ENCODE results near the gene CRACR2B. TPM values are rescaled to one million over a fixed set of nuclear protein-coding genes. Genes with fewer than 3 reads are reported as not detected.

CRACR2B gene
- 1 to 10 TPM; 6.5 to 7.4 TPM for total RNA-seq
- 4.9 TPM for polyA plus RNA-seq (ENCODE audit: insufficient read depth, low read depth, low replicate concordance)
- long read RNA-seq, donor 1: 0 reads
- long read RNA-seq, donor 2, partial matches to known transcripts: 0 of 1 reads
- long read RNA-seq, donor 2, other reads (novel, unspliced or antisense): 0 of 1 reads

- intact Hi-C loops (cut with DNase I; ENCODE audit: low total_unique reads): no loop called here
- peak within 1 kb of the TSS in 1 of 2 donors; percentile 56 for H3K27ac ChIP-seq
- H3K36me3 ChIP-seq (ENCODE audit: low read depth, missing control alignments): no peaks in the 10 kb centered on the region
- DNase-seq: no peak
- no peaks in the 10 kb centered on the region for H3K9me3 ChIP-seq
- no peaks in the 10 kb centered on the region for H3K27me3 ChIP-seq
- TF ChIP-seq POLR2A (IDR thresholded peaks at IDR 0.05) (no peak), CTCF (IDR thresholded peaks at IDR 0.05) (no peak)
- no peak within 1 kb of the TSS for H3K4me3 ChIP-seq
- H3K4me1 ChIP-seq: peaks cover 31% of the 10 kb centered on the region
- 68 to 77% methylated on average over 5 of the region's 5 CpGs for WGBS, 2 donors
Measured at GRCh38 chr11:827897-828192, at the start of gene CRACR2B. CRACR2B (plus strand) TSS chr11:827919; CDS start chr11:828608, 689 bp downstream.

- DNase-seq: no peak
- TF ChIP-seq POLR2A (IDR thresholded peaks at IDR 0.05) (no peak), CTCF (IDR thresholded peaks at IDR 0.05) (no peak)
- Histone ChIP-seq H3K4me3 (no peak overlapping the region), H3K27ac (no peak overlapping the region), H3K4me1 (peaks cover 23% of the 10 kb centered on the region), H3K27me3 (no peaks in the 10 kb centered on the region), H3K36me3 (ENCODE audit: low read depth, missing control alignments) (no peaks in the 10 kb centered on the region), H3K9me3 (no peaks in the 10 kb centered on the region)
- WGBS, 2 donors: 84 to 93% methylated on average over 12 to 23 of the region's 23 CpGs
- intact Hi-C loops (cut with DNase I; ENCODE audit: low total_unique reads): no loop called here
Measured at GRCh38 chr11:778976-779954, 48.5 kb upstream of the CRACR2B start.

DNA sequence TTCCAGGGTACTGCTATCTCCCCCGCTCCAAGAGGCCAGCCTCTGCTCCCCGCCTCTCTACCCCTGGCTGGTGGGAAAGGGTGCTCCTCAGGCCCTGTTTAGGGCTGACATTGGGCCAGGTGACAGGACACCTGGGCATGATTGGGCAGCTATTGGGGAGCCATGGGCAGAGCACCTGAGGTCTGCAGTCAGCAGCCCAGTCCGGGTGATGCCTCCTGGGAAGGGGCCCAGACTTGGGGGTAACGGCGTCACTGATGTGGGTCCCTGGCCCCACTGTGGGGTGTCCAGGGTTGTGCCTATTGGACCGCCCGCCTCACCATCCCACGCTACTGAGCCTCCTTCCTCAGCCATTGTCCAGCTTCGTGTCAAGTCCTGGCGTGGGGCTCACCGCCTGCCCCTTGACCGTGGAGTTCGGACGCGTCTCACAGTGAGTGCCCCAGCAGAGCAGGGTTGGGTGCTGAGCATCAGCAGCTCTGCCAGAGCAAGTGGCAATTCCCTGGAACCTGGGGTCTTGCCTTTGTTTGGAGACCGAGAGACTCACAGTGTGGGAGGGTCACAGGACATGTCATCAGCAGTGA lies 47.7 kb upstream of the CRACR2B start:
- Histone ChIP-seq H3K27ac (no peak overlapping the region), H3K4me3 (no peak overlapping the region), H3K36me3 (ENCODE audit: low read depth, missing control alignments) (no peaks in the 10 kb centered on the region), H3K27me3 (no peaks in the 10 kb centered on the region), H3K4me1 (peaks cover 21% of the 10 kb centered on the region), H3K9me3 (no peaks in the 10 kb centered on the region)
- DNase-seq: no peak
- whole genome bisulfite sequencing, 2 donors: 91 to 95% methylated on average over 11 to 16 of the region's 16 CpGs
- intact Hi-C loops (cut with DNase I; ENCODE audit: low total_unique reads): no loop called here
- TF ChIP-seq CTCF (IDR thresholded peaks at IDR 0.05) (no peak), POLR2A (IDR thresholded peaks at IDR 0.05) (no peak)

DNA sequence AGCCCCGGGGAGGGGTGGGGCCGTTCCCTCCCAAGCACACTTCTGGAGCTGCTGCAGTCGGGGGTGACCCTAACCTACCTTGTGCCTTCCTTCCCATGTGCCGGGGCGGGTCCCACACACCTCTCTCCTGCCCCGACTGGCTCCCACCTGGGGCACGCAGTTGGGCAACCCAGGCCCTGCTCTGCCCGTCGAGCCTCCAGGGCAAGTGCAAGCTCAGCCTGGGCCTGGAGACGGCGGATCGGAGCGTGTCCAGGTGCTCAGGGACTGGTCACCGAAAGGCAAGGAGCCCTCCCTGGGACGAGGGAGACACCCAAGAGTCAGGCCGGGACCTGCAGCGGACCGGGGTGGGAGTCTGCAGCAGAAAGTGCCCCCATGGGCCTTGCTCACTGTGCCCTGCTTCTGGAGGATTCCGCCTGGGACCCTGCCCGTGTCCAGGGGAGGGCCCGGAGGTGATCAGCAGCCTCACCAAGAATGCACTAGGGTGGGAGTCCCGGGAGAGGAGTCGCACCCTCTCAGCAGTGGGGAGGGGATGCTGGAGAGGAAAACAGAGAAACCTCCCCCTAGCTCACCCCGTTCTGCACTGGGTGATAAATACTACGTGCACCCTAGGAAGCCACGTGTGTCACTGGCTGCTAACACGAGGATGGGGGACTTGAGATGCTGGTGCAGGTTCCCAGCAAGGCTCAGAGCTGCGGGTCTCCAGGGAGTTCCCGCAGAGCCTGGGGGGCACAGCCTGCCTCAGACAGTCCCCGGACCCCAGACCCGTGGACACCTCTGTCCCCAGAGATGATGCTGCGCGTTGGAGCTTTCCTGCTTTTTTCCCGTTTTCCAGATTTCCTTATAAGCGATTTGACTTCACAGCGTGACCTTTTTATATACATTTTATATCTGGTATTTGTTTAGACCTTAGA lies 45.2 kb upstream of the CRACR2B start:
- H3K36me3 ChIP-seq (ENCODE audit: low read depth, missing control alignments): no peaks in the 10 kb centered on the region
- no peak overlapping the region for H3K27ac ChIP-seq
- H3K4me3 ChIP-seq: no peak overlapping the region
- no peak for TF ChIP-seq CTCF (IDR thresholded peaks at IDR 0.05)
- no peak for TF ChIP-seq POLR2A (IDR thresholded peaks at IDR 0.05)
- 68 to 92% methylated on average over 16 to 31 of the region's 36 CpGs for WGBS, 2 donors
- H3K27me3 ChIP-seq: no peaks in the 10 kb centered on the region
- peaks cover 8% of the 10 kb centered on the region for H3K4me1 ChIP-seq
- DNase-seq: no peak
- intact Hi-C loops (cut with DNase I; ENCODE audit: low total_unique reads): no loop called here
- H3K9me3 ChIP-seq: no peaks in the 10 kb centered on the region
